Eye (tissue), 1 donor: ENCODE results near the gene SIRPG.
"Not testable (repeated sequence)": the region's sequence is repeated elsewhere in the genome, so short reads cannot be mapped to it uniquely, and the experiment has no call there.

Source experiments
- DNase-seq: peaks from one replicate; pipeline ENCODE4 v3.0.0-alpha.2; 2015

The SIRPG gene

GRCh38 chr20:1633535-1633934 is 24.0 kb downstream of the SIRPG start:
- DNase-seq, result no peak

- DNase-seq, result no peak
These were observed 25.4 kb downstream of the SIRPG start for GRCh38 chr20:1632178-1632577.

DNA sequence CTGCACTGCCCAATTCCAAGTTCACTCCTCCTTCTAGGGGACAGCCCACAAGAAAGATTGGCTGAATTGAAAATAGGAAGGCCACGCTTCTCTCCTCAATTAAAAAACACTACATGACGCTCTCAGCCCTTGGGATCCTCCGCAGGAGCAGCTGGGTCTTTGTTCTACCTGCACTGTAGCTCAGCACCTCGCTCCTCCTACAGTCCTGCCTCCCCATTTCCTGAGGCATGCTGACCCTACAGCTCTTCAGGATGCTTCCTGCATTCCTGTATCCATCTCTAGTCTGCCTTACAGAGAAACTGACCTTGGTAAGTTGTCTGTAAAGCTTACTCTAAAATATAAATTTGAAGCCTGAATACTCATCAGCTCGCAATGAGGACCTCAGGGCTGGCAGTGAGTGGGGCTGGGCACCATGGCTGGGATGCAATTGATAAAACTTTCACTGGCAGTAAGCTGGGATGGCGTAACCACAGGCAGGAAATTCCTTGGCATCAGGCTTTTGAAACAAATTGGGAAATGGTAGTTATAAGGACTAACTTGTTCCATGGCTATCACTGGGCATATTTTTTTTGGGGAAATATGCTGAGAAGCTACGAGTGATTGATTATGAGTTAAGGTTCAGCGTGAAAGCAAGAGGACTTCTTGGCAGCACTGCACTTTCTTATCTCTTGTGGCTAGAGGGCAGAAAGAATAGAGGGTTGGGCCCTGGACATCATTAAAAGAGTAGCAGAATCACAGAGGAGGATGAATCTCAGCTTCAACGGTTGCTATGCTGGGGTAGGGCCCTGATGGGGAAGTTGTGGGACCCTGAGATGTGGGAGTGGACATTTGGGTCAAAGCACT is 26.0 kb downstream of the SIRPG start:
- no peak for DNase-seq

DNA sequence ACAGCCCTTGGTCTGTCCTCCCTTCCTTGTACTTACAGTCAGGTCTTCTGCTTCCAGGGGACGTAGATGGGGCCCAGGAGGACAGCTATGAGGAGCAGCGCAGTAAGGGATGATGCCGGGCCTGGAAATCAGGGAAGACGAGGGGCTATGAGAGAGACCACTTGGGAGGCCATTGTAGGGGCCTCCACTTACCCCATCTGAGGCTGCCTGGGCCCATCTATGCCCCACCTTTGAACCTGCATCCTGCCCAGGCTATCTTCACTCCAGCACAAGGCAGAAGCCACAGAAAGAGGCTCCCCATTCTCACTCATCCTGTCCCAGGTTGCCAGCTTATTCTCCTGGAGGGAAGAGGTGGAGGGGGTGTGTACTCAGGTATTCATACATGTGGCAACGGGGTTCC is 27.4 kb downstream of the SIRPG start:
- DNase-seq, result no peak

DNA sequence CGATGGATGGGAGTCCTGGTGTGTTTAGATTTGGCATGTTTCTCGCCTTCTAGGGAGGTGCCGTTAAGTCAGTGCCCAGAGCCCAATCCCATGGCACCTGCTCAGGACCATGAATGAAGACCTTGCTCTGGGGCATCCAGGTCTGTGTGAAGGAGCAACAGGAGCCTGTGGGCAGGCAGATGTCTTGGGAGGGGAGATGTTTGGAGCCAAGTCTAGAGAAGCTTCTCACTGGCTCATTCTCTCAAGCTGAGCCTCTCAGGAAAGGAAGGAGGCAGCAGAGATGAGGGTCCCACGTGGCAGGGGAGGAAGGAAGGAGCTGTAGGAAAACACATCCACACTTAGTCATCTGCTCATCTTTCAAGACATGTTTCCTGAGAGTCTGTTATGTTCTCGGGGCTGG is 28.3 kb downstream of the SIRPG start:
- no peak for DNase-seq

- no peak for DNase-seq
These were observed 29.0 kb downstream of the SIRPG start for GRCh38 chr20:1628621-1629020.

DNA sequence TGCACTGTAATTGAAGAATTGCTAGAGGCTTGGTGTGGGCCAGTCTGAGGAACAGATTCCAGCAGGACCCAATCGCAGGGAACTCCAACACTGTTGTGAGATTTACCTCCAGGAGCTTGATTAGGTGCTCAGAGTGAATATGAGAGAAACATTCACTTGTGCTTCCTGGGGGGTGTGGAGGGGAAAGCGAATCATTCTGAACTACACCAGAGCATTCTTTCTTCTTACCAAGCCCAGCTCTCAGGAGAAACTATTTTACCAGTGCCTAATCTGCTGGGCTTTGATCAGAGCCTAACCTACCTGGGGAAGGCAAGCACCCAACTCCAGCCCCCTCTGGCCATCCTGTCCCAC is 30.4 kb downstream of the SIRPG start:
- DNase-seq, result no peak

- no peak for DNase-seq
These were observed 30.9 kb downstream of the SIRPG start for GRCh38 chr20:1626528-1627199.

GRCh38 chr20:1625083-1625690 is 32.4 kb downstream of the SIRPG start:
- DNase-seq, result no peak

DNA sequence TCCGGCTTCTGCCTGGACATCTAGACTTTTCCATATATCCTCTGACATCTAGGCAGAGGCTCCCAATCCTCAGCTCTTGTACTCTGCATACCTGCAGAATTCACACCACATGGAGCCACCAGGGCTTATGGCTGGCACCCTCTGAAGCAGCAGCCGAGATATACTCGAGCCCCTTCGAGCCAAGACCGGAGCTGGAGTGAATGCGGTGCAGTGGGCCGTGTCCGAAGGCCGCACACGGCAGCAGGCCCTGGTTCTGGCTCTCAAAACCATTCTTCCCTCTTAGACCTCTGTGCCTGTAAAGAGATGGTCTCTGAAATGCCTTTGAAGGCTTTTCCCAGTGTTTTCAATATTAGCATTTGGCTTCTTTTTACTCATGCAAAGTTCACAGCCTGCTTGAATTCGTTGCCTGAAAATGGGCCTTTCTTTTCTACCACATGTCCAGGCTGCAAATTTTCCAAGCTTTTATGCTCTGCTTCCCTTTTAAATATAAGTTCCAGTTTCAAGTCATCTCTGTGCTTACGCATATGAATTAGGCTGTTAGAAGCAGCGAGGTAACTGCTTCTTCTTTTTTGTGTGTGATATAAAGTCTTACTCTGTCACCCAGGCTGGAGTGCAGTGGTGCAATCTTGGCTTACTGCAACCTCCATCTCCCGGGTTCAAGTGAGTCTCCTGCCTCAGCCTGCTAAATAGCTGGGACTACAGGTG is 33.9 kb downstream of the SIRPG start:
- no peak for DNase-seq

DNA sequence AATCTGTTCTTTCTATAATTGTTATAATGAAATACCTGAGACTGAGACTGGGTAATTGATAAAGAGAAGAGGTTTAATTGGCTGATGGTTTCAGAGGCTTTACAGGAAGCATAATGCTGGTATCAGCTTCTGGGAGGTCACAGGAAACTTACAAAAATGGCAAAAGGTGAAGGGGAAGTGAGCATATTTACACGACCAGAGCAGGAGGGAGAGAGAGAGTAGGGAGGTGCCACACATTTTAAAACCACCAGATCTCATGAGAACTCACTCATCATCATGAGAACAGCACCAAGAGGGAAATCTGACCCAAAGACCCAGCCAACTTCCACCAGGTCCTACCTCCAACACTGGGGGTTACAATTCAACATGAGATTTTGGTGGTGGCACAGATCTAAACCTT is 35.1 kb downstream of the SIRPG start:
- DNase-seq, result no peak

- no peak for DNase-seq
These were observed 36.3 kb downstream of the SIRPG start for GRCh38 chr20:1621316-1621715.

DNA sequence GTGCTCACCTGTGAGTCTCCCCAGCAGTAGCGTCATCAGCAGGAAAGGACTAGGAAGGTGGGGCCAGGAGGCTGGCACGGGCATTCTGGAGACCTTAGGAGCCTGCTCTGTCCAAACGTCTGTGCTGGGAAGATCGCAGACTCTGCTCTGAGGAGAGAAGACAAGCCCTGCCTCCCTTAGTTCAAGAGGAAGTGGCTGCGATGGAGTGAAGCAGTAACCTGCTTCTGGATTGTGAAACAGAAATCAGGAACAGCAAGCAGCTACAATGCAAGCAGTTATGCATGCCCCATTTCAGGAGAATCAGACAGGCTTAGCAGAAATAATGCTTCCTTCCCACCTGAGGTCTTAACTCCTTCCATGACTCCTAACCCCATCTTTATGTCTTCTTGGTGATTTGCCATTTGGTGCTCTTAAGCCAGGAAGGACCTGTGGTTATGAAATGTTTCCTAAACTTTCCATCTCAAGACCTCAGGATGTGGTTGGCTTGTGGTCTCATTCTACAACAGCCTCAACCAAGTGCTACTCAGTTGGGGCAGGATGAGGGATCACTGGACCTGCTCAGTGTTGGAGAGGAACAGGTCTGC is 37.6 kb downstream of the SIRPG start, which contains the start of gene SIRPB1:
Gene SIRPB1, minus strand, starts transcription at position 149 of the 584 bp plus-strand sequence. Its CDS starts 65 bp downstream, at position 84.
- DNase-seq, result no peak

GRCh38 chr20:1618954-1619540 is 38.5 kb downstream of the SIRPG start:
- no peak for DNase-seq

- DNase-seq, result no peak
These were observed 39.1 kb downstream of the SIRPG start for GRCh38 chr20:1618479-1618878.

DNA sequence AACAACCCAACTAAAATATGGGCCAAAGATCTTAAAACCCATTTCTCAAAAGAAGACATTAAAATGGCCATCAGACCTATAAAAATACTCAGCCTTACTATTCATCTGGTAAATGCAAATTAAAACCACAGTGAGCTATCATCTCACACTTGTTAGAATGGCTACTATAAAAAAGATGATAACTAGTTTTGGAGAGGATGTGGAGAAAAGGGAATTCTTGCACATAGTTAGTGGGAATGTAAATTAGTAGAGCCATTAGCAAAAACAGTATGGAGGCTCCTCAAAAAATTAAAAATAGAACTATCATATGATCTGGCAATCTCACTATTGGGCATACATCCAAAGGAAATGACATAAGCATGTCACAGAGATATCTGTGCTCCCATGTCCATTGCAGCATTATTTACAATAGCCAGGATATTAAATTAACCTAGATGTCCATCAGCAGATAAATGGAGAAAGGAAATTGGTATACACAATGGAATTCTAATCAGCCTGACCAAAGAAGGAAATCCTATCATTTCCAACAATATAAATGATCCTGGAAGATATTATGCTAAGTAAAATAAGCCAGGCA is 40.6 kb downstream of the SIRPG start:
- DNase-seq, result no peak

- not testable (repeated sequence) for DNase-seq
These were observed 47.2 kb downstream of the SIRPG start for GRCh38 chr20:1610404-1610803.

- DNase-seq, result not testable (repeated sequence)
These were observed 48.8 kb downstream of the SIRPG start for GRCh38 chr20:1608678-1609347.

DNA sequence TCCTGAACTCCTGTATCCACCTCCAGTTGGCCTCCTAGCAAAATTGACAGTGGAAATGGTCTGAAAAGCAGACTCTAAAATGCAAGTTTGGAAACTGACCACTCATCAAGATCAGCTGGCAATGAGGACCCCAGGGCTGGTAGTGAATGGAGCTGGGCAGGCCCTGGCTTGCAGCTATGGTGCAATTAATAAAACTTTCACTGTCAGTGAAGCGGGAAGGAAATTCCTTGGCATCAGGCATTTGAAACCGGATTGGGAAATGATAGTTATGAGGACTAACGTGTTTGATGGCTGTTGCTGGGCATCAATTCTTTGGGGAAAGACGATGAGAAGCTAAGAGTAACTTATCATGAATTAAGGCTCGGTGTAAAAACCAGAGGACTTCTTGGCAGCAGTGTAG is 56.8 kb downstream of the SIRPG start:
- DNase-seq, result no peak

DNA sequence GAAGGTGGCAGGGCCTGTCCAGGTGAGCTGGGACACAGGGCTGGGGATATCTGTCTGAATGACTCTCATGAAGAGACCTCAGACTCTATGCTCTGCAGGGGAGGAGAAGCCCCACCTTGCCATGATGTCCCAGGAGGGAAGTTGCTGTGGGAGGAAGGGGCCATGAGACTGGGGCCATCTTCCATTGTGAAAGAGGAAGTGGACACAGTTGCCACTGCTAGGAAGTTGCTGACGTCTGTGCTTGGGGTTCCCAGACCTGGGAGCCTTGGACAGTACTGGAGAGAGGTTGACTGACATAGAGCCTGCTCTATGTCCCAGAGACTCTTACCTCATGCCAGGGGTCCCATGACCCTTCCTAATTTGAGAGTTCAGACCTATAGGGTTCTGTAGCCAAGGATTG is 62.2 kb downstream of the SIRPG start:
- DNase-seq, result no peak
